OCI-LY3 (cell line): ENCODE measurements around the gene UBE2E2.

Experiments
- H2AFZ ChIP-seq: fragments of 200-600, 300-600 bp; shearing (Covaris generic); 2 replicates; pipeline ENCODE4 v1.6.0; 2014; ENCODE audit warnings: antibody characterized with exemption, low read depth, low read length
- H3K27ac ChIP-seq: fragments of 200-600, 300-600 bp; sonication (generic); 2 replicates; pipeline ENCODE4 v1.5.1; 2014; ENCODE audit warnings: mild to moderate bottlenecking, low read length, moderate library complexity, mixed read lengths
- H3K27me3 ChIP-seq: fragments of 200-600, 300-600 bp; sonication (generic); 2 replicates; pipeline ENCODE4 v1.6.1; 2014; ENCODE audit warnings: low read depth, low read length, mixed read lengths
- H3K36me3 ChIP-seq: fragments of 200-600, 300-600 bp; sonication (generic); replicated peaks from 2 replicates; pipeline ENCODE3; 2014; ENCODE audit warnings: low read depth, low read length, mixed read lengths
- H3K4me1 ChIP-seq: fragments of 300-600, 200-600 bp; sonication (generic); 2 replicates; pipeline ENCODE4 v1.6.1; 2014; ENCODE audit warnings: low read length, mixed read lengths
- H3K4me2 ChIP-seq: fragments of 200-600, 300-600 bp; sonication (generic); 2 replicates; pipeline ENCODE4 v1.6.1; 2014; ENCODE audit warnings: low read length, mixed read lengths
- H3K4me3 ChIP-seq: fragments of 300-600, 200-600 bp; sonication (generic); 2 replicates; pipeline ENCODE4 v1.5.1; 2014; ENCODE audit warnings: antibody characterized with exemption, mild to moderate bottlenecking, low read length, moderate library complexity
- H3K79me2 ChIP-seq: fragments of 300-600, 200-600 bp; shearing (Covaris generic); 2 replicates; pipeline ENCODE4 v1.6.1; 2014; ENCODE audit warnings: mild to moderate bottlenecking, low read length, mixed read lengths
- H3K9ac ChIP-seq: fragments of 300-600, 200-600 bp; shearing (Covaris generic); 2 replicates; pipeline ENCODE4 v1.6.0; 2014; ENCODE audit warnings: mild to moderate bottlenecking, low read length, moderate library complexity
- H3K9me3 ChIP-seq: fragments of 200-600, 300-600 bp; shearing (Covaris generic); 2 replicates; pipeline ENCODE4 v1.6.1; 2014; ENCODE audit warnings: low read length, mixed read lengths; ENCODE audit not compliant: insufficient read depth
- H4K20me1 ChIP-seq: fragments of 200-600, 300-600 bp; sonication (generic); 2 replicates; pipeline ENCODE4 v1.6.1; 2016; ENCODE audit warnings: low read length, mixed read lengths; ENCODE audit not compliant: insufficient read depth
- CTCF ChIP-seq: fragments of 200-600, 300-600 bp; sonication (generic); IDR thresholded peaks from 2 replicates; pipeline ENCODE4 v1.5.1; 2014; ENCODE audit warnings: antibody characterized with exemption, low read length, low read depth
- EZH2phosphoT487 ChIP-seq: fragments of 200-600 bp; shearing (Covaris generic); IDR thresholded peaks from 2 replicates; pipeline ENCODE4 v1.6.1; 2018; ENCODE audit warnings: antibody characterized with exemption, mixed run types, low read depth

UBE2E2 gene

DNA sequence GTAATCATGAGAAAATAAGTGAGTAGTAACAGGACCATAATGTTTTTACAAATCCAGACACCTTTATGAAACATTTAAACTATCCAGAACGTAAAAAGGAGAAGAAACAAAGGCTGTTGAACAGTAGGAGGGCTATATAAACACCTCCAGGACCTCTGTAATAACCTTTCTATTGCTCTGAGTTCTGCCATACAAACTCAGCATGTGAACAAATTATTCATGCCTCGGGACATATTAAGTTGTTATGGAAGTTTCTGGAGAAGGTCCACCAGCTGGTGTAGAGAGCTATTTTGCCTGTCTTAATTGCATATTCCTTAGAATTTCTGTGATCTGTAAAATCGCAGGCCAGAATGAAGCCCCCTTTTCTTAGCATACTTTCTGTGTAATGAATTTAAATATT, 256.3 kb downstream of the UBE2E2 start:
- Histone ChIP-seq H3K36me3 (no peaks in the 10 kb centered on the region), H4K20me1 (no peaks in the 10 kb centered on the region), H3K4me3 (no peak overlapping the region), H3K27ac (no peak overlapping the region), H3K79me2 (peaks cover 5% of the 10 kb centered on the region; the same call in 1 of the 2 replicates), H3K4me2 (no peak overlapping the region), H3K9ac (no peak overlapping the region), H3K9me3 (no peaks in the 10 kb centered on the region), H3K27me3 (no peaks in the 10 kb centered on the region), H2AFZ (no peak overlapping the region), H3K4me1 (no peaks in the 10 kb centered on the region)
- TF ChIP-seq EZH2phosphoT487, result no peak
- no peak for TF ChIP-seq CTCF

DNA sequence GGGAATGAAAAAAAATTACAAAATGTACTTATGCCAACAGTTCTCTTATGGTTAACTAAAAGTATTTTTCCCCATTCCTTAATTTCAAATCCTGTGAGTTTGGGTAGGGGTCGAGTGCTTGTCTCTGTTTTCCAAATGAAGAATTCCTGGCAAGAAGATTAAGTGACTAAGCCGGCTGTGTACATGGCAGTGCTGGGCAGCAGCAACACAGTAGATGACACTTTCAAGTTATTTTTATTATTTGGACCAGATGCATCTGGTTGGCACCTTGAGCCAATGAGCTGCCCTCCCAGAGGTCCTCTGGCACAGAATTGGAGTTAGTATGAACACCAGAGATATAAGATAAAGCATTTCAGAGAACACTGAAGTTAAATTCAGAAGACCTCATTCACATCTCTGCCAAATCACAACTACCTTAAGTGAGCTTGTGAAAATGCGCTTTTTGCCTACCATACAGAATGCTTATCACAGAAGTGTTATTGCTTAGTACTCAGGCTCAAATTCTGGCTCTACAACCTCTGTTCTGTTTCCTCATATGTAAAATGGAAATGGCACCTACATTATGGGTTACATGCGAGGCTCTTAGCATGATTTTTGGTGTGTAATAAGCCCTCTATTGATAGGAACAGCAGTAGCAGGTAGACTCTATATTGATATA, 256.9 kb downstream of the UBE2E2 start:
- Histone ChIP-seq H3K36me3 (no peaks in the 10 kb centered on the region), H3K27ac (no peak overlapping the region), H2AFZ (no peak overlapping the region), H4K20me1 (no peaks in the 10 kb centered on the region), H3K4me2 (no peak overlapping the region), H3K9me3 (no peaks in the 10 kb centered on the region), H3K4me3 (no peak overlapping the region), H3K4me1 (no peaks in the 10 kb centered on the region), H3K9ac (no peak overlapping the region), H3K79me2 (peaks cover 1% of the 10 kb centered on the region; the same call in 1 of the 2 replicates), H3K27me3 (no peaks in the 10 kb centered on the region)
- TF ChIP-seq CTCF (no peak), EZH2phosphoT487 (no peak)

- no peaks in the 10 kb centered on the region for H3K36me3 ChIP-seq
Observed at GRCh38 chr3:23461069-23461468, 257.9 kb downstream of the UBE2E2 start.

DNA sequence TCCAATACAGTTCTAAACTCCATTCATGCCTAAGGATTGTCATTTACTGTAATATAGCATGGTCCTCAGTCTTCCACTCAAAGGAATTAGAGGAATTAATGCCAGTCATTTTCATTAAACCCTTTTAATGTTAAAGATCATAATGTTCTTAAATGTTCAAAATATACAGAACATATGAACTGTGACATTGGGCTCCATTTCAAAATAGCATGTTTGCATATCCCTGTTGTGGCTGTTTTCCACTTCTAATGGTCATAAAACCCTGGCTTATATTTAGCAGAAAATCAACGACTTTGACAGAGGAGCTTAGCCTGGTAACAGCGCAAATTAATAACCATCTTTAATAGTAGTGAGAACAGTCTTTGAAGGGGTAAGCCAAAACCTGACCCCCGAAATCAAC, 260.7 kb downstream of the UBE2E2 start:
- TF ChIP-seq EZH2phosphoT487 (no peak), CTCF (no peak)
- peaks cover 13% of the 10 kb centered on the region; the same call in 1 of the 2 replicates for H3K9me3 ChIP-seq
- H3K9ac ChIP-seq, result no peak overlapping the region
- H3K79me2 ChIP-seq, result no peaks in the 10 kb centered on the region; the same call in 1 of the 2 replicates
- no peaks in the 10 kb centered on the region for H4K20me1 ChIP-seq
- H3K4me2 ChIP-seq, result no peak overlapping the region
- H2AFZ ChIP-seq, result no peak overlapping the region
- H3K4me1 ChIP-seq, result no peaks in the 10 kb centered on the region
- H3K27ac ChIP-seq, result no peak overlapping the region
- no peaks in the 10 kb centered on the region for H3K27me3 ChIP-seq
- no peaks in the 10 kb centered on the region for H3K36me3 ChIP-seq
- no peak overlapping the region for H3K4me3 ChIP-seq

More at GRCh38 chr3:23461069-23461468, 257.9 kb downstream of the UBE2E2 start:
- Histone ChIP-seq H3K27ac (no peak overlapping the region), H3K4me1 (no peaks in the 10 kb centered on the region), H3K4me2 (no peak overlapping the region), H3K79me2 (no peaks in the 10 kb centered on the region; the same call in 1 of the 2 replicates), H3K9ac (no peak overlapping the region), H3K4me3 (no peak overlapping the region), H3K9me3 (no peaks in the 10 kb centered on the region), H3K27me3 (no peaks in the 10 kb centered on the region), H2AFZ (no peak overlapping the region), H4K20me1 (no peaks in the 10 kb centered on the region)
- no peak for TF ChIP-seq CTCF
